HUES64 (cell line): ENCODE results near the gene EXOC6B.

Source experiments
- H3K27ac ChIP-seq: 2 replicates; pipeline ENCODE4 v1.7.0; 2013; ENCODE audit warnings: low read depth, low read length, inconsistent platforms
- H3K27me3 ChIP-seq: 2 replicates; pipeline ENCODE4 v1.6.1; 2013; ENCODE audit warnings: mild to moderate bottlenecking, low read length; ENCODE audit not compliant: insufficient read depth
- H3K36me3 ChIP-seq: 2 replicates; pipeline ENCODE4 v1.6.1; 2013; ENCODE audit warnings: mild to moderate bottlenecking, low read length; ENCODE audit not compliant: insufficient read depth
- H3K4me1 ChIP-seq: 2 replicates; pipeline ENCODE4 v1.6.1; 2013; ENCODE audit warnings: mild to moderate bottlenecking, low read length, moderate library complexity; ENCODE audit not compliant: insufficient read depth
- H3K4me3 ChIP-seq: 2 replicates; pipeline ENCODE4 v1.5.1; 2013; ENCODE audit warnings: mild to moderate bottlenecking, low read length, moderate library complexity
- H3K9ac ChIP-seq: 2 replicates; pipeline ENCODE4 v1.6.1; 2013; ENCODE audit warnings: mild to moderate bottlenecking, low read depth, low read length
- H3K9me3 ChIP-seq: 2 replicates; pipeline ENCODE4 v1.6.1; 2013; ENCODE audit warnings: low read depth, low read length; ENCODE audit not compliant: insufficient read depth
- WGBS: fragments of 150-250, 120-280 bp; methylation state at CpG from one replicate; pipeline ENCODE4 v1.1.7; 2013; ENCODE audit warnings: missing lambda C conversion rate; 5-methylcytosine and 5-hydroxymethylcytosine counted together

EXOC6B gene

GRCh38 chr2:72847534-72848315, 21.9 kb upstream of the EXOC6B start:
- no peaks in the 10 kb centered on the region for H3K27me3 ChIP-seq
- no peaks in the 10 kb centered on the region for H3K36me3 ChIP-seq
- 89% methylated on average over 3 of the region's 3 CpGs for WGBS
- H3K9me3 ChIP-seq: no peaks in the 10 kb centered on the region
- H3K27ac ChIP-seq: no peak overlapping the region
- no peak overlapping the region for H3K9ac ChIP-seq
- no peaks in the 10 kb centered on the region for H3K4me1 ChIP-seq
- no peak overlapping the region for H3K4me3 ChIP-seq

- no peak overlapping the region for H3K4me3 ChIP-seq
- H3K27me3 ChIP-seq: no peaks in the 10 kb centered on the region
- H3K9me3 ChIP-seq: no peaks in the 10 kb centered on the region
- no peaks in the 10 kb centered on the region for H3K4me1 ChIP-seq
- no peak overlapping the region for H3K27ac ChIP-seq
- no peaks in the 10 kb centered on the region for H3K36me3 ChIP-seq
- WGBS: 89% methylated on average over 6 of the region's 6 CpGs
- H3K9ac ChIP-seq: no peak overlapping the region
These were observed 20.6 kb upstream of the EXOC6B start for GRCh38 chr2:72846171-72847095.

- WGBS: 38% methylated on average over 1 of the region's 2 CpGs
- no peak overlapping the region for H3K27ac ChIP-seq
- no peak overlapping the region for H3K4me3 ChIP-seq
- H3K27me3 ChIP-seq: no peaks in the 10 kb centered on the region
- H3K4me1 ChIP-seq: no peaks in the 10 kb centered on the region
- no peaks in the 10 kb centered on the region for H3K9me3 ChIP-seq
- no peak overlapping the region for H3K9ac ChIP-seq
- H3K36me3 ChIP-seq: no peaks in the 10 kb centered on the region
These were observed 17.5 kb upstream of the EXOC6B start for GRCh38 chr2:72843301-72843700.

GRCh38 chr2:72841462-72842125, 15.8 kb upstream of the EXOC6B start:
- no peak overlapping the region for H3K4me3 ChIP-seq
- no peak overlapping the region for H3K27ac ChIP-seq
- H3K9ac ChIP-seq: no peak overlapping the region
- no peaks in the 10 kb centered on the region for H3K4me1 ChIP-seq
- H3K36me3 ChIP-seq: no peaks in the 10 kb centered on the region
- no peaks in the 10 kb centered on the region for H3K27me3 ChIP-seq
- WGBS: 85% methylated on average over 3 of the region's 3 CpGs
- H3K9me3 ChIP-seq: no peaks in the 10 kb centered on the region

GRCh38 chr2:72840066-72840465, 14.2 kb upstream of the EXOC6B start:
- H3K4me1 ChIP-seq: no peaks in the 10 kb centered on the region
- WGBS: 90% methylated on average over 1 of the region's 2 CpGs
- no peaks in the 10 kb centered on the region for H3K9me3 ChIP-seq
- no peaks in the 10 kb centered on the region for H3K27me3 ChIP-seq
- H3K27ac ChIP-seq: no peak overlapping the region
- H3K9ac ChIP-seq: no peak overlapping the region
- no peak overlapping the region for H3K4me3 ChIP-seq
- H3K36me3 ChIP-seq: no peaks in the 10 kb centered on the region

GRCh38 chr2:72837171-72837570, 11.3 kb upstream of the EXOC6B start:
- Histone ChIP-seq H3K9ac (no peak overlapping the region), H3K9me3 (no peaks in the 10 kb centered on the region), H3K27ac (no peak overlapping the region), H3K27me3 (no peaks in the 10 kb centered on the region), H3K4me1 (0 out of 2 replicates have a peak, but pooled peaks cover 3% of the 10 kb centered on the region), H3K4me3 (no peak overlapping the region), H3K36me3 (no peaks in the 10 kb centered on the region)
- WGBS: 82% methylated on average over 4 of the region's 4 CpGs

GRCh38 chr2:72835403-72835802, 9.6 kb upstream of the EXOC6B start:
- 83% methylated on average over 1 of the region's 1 CpG for WGBS
- no peaks in the 10 kb centered on the region for H3K36me3 ChIP-seq

GRCh38 chr2:72834596-72834995, 8.8 kb upstream of the EXOC6B start:
- no peak overlapping the region for H3K9ac ChIP-seq
- H3K4me3 ChIP-seq: no peak overlapping the region
- no peaks in the 10 kb centered on the region for H3K9me3 ChIP-seq
- 100% methylated on average over 1 of the region's 1 CpG for WGBS
- H3K4me1 ChIP-seq: 0 out of 2 replicates have a peak, but pooled peaks cover 3% of the 10 kb centered on the region
- H3K27me3 ChIP-seq: no peaks in the 10 kb centered on the region
- no peak overlapping the region for H3K27ac ChIP-seq
- H3K36me3 ChIP-seq: no peaks in the 10 kb centered on the region

More at GRCh38 chr2:72835403-72835802, 9.6 kb upstream of the EXOC6B start:
- H3K4me1 ChIP-seq: 0 out of 2 replicates have a peak, but pooled peaks cover 3% of the 10 kb centered on the region
- no peak overlapping the region for H3K9ac ChIP-seq
- H3K27ac ChIP-seq: no peak overlapping the region
- H3K4me3 ChIP-seq: no peak overlapping the region
- H3K9me3 ChIP-seq: no peaks in the 10 kb centered on the region
- H3K27me3 ChIP-seq: no peaks in the 10 kb centered on the region

- H3K4me3 ChIP-seq: no peak overlapping the region
- no peaks in the 10 kb centered on the region for H3K36me3 ChIP-seq
- H3K4me1 ChIP-seq: 0 out of 2 replicates have a peak, but pooled peaks cover 3% of the 10 kb centered on the region
- no peak overlapping the region for H3K9ac ChIP-seq
- peak overlapping the region; percentile 75; the same call in 1 of the 2 replicates for H3K27ac ChIP-seq
- no peaks in the 10 kb centered on the region for H3K27me3 ChIP-seq
- WGBS: 82% methylated on average over 5 of the region's 5 CpGs
- H3K9me3 ChIP-seq: no peaks in the 10 kb centered on the region
These were observed 7.4 kb upstream of the EXOC6B start for GRCh38 chr2:72833084-72833714.

GRCh38 chr2:72830273-72830672, 4.4 kb upstream of the EXOC6B start:
- H3K9me3 ChIP-seq: no peaks in the 10 kb centered on the region

More at GRCh38 chr2:72830273-72830672, 4.4 kb upstream of the EXOC6B start:
- Histone ChIP-seq H3K27ac (no peak overlapping the region), H3K36me3 (no peaks in the 10 kb centered on the region), H3K4me1 (peaks cover 6% of the 10 kb centered on the region; the same call in 1 of the 2 replicates), H3K4me3 (no peak overlapping the region), H3K27me3 (no peaks in the 10 kb centered on the region), H3K9ac (no peak overlapping the region)
- WGBS: 89% methylated on average over 2 of the region's 3 CpGs
